IgD-negative memory B cell (primary cell): ENCODE data around the gene KIN. TPM values are rescaled to one million over a fixed set of nuclear protein-coding genes. Genes with fewer than 3 reads are reported as not detected.
A peak's percentile ranks its signal among the peaks of the same experiment; 100 is the strongest.
"Not testable (repeated sequence)": the region's sequence is repeated elsewhere in the genome, so short reads cannot be mapped to it uniquely, and the experiment has no call there.

ENCODE experiments used
- H3K27ac Mint-ChIP-seq, 3 donors: one replicate each; pipeline ENCODE4 v1.8.0; 2020 to 2022; ENCODE audit warnings: mild to moderate bottlenecking in 3 of 3, mixed read lengths in 3 of 3, moderate library complexity in 1 of 3
- H3K27me3 Mint-ChIP-seq: one replicate; pipeline ENCODE4 v1.8.0; 2021; ENCODE audit warnings: mixed read lengths
- H3K36me3 Mint-ChIP-seq: one replicate; pipeline ENCODE4 v1.8.0; 2020; ENCODE audit warnings: mild to moderate bottlenecking, mixed read lengths
- H3K4me1 Mint-ChIP-seq, 3 donors: one replicate each; pipeline ENCODE4 v1.8.0; 2020 to 2022; ENCODE audit warnings: mixed read lengths in 3 of 3, mild to moderate bottlenecking in 1 of 3
- H3K4me3 Mint-ChIP-seq, 4 donors: one replicate each; pipeline ENCODE4 v1.8.0; 2020 to 2022; ENCODE audit warnings: mild to moderate bottlenecking in 4 of 4, mixed read lengths in 4 of 4, moderate library complexity in 3 of 4
- H3K9me3 Mint-ChIP-seq, 3 donors: one replicate each; pipeline ENCODE4 v1.8.0; 2020 to 2021; ENCODE audit warnings: mixed read lengths in 3 of 3, mild to moderate bottlenecking in 1 of 3
- polyA plus RNA-seq: library from polyadenylated mRNA; unstranded; fragments of 300-500 nt; fragmentation: Illumina TruSeq; gene quantifications from one replicate; pipeline ENCODE4 v1.2.3, GENCODE V29; 2021

Gene KIN, protein sequence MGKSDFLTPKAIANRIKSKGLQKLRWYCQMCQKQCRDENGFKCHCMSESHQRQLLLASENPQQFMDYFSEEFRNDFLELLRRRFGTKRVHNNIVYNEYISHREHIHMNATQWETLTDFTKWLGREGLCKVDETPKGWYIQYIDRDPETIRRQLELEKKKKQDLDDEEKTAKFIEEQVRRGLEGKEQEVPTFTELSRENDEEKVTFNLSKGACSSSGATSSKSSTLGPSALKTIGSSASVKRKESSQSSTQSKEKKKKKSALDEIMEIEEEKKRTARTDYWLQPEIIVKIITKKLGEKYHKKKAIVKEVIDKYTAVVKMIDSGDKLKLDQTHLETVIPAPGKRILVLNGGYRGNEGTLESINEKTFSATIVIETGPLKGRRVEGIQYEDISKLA
- polyA plus RNA-seq = 5.6 TPM

DNA sequence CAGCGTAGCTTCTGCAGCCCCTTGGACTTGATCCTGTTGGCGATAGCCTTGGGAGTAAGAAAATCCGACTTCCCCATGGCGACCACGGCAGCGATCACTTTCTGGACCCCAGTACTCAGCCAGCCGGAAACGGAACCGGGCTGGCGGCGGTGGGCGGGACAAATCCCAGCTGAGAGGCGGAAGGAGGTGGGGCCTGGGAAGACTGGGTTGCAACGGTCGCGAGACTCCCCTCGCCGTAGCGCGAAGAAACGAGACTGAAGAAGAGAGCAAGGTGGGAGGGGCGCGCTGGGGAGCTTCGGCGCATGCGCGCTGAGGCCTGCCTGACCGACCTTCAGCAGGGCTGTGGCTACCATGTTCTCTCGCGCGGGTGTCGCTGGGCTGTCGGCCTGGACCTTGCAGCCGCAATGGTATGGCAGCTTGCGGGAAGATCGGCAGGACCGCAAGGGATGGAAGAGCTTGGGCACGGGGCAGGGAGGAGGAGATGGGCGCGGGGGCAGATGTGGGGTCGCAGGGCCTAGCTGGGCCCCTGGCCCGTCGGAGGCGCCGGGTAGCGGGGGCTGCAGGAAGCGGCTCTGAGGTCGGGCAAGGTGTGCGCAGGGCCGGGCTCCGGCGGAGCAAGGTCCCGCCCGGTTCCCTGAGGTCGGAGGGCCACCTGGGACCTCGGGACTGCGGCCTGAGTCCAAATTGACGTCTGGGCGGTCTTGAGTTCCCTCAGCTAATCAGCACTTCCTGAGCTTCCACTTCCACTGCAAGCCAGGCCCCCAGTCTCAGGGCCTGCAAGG lies at the start of gene KIN, which contains the start of gene ATP5F1C:
TSS of gene KIN (minus strand) at position 137 of the 782 bp plus-strand sequence. CDS start at position 77, 60 bp downstream.
TSS of gene ATP5F1C (plus strand) at position 321 of the 782 bp plus-strand sequence. CDS start at position 352, 31 bp downstream.
- Mint-ChIP-seq H3K27ac (no peak within 1 kb of the TSS), H3K4me3 (no peak within 1 kb of the TSS), H3K9me3 (no peaks in the 10 kb centered on the region), H3K4me1 (peaks cover 26 to 45% (median 30%) of the 10 kb centered on the region in 3 donors), H3K27me3 (no peaks in the 10 kb centered on the region), H3K36me3 (peaks cover 6% of the 10 kb centered on the region)

- H3K36me3 Mint-ChIP-seq = peaks cover 18% of the 10 kb centered on the region
- no peak overlapping the region for H3K27ac Mint-ChIP-seq
- no peak overlapping the region for H3K4me3 Mint-ChIP-seq
- H3K27me3 Mint-ChIP-seq = no peaks in the 10 kb centered on the region
- peaks cover 0 to 3% (median 0%) of the 10 kb centered on the region in 3 donors for H3K9me3 Mint-ChIP-seq
- peaks cover 14 to 25% (median 17%) of the 10 kb centered on the region in 3 donors for H3K4me1 Mint-ChIP-seq
These were observed 48.8 kb upstream of the KIN start for GRCh38 chr10:7836571-7836970.

DNA sequence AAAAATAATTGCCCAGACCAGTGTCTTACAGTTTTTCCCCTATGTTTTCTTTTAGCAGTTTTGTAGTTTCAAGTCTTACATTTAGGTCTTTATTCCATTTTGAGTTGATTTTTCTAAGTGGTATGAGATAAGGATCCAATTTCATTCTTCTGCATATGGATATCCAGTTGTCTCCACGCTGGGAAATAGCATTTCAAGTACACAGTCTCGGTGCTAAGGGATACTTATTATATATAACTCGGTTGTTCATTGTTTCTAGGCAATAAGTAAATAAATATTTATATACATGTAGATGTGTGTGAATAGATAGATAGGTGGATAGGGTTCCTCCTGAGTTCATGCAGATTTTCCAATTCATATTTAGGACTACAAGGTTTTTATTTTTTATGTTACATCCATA lies 46.5 kb upstream of the KIN start:
- H3K9me3 Mint-ChIP-seq = no peaks in the 10 kb centered on the region
- H3K4me1 Mint-ChIP-seq = peaks cover 21 to 31% (median 26%) of the 10 kb centered on the region in 3 donors
- H3K4me3 Mint-ChIP-seq = no peak overlapping the region
- H3K27ac Mint-ChIP-seq = no peak overlapping the region
- peaks cover 17% of the 10 kb centered on the region for H3K36me3 Mint-ChIP-seq
- H3K27me3 Mint-ChIP-seq = no peaks in the 10 kb centered on the region

DNA sequence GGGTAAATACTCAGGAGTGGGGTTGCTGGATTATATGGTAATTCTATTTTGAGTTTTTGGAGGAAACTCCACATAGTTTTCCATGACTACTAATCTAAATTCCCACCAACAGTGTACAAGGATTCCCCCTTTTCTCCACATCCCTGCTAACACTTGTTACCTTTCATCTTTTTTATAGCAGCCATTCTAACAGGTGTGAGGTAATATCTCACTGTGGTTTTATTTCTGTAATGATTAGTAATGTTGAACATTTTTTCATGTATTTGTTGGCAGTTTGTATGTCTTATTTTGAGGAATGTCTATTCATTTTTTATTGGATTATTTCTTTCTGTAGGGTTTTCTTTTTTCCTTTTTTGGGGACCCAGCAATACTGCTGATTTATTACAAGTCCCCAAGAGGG lies 45.4 kb upstream of the KIN start:
- peak overlapping the region in 1 of 4 donors; percentile 45 for H3K4me3 Mint-ChIP-seq
- peaks cover 19% of the 10 kb centered on the region for H3K36me3 Mint-ChIP-seq
- peaks cover 25 to 33% (median 26%) of the 10 kb centered on the region in 3 donors for H3K4me1 Mint-ChIP-seq
- H3K27ac Mint-ChIP-seq = no peak overlapping the region
- no peaks in the 10 kb centered on the region for H3K27me3 Mint-ChIP-seq
- H3K9me3 Mint-ChIP-seq = no peaks in the 10 kb centered on the region

- no peaks in the 10 kb centered on the region for H3K27me3 Mint-ChIP-seq
- no peak overlapping the region for H3K27ac Mint-ChIP-seq
- H3K36me3 Mint-ChIP-seq = peaks cover 17% of the 10 kb centered on the region
- no peak overlapping the region for H3K4me3 Mint-ChIP-seq
- no peaks in the 10 kb centered on the region for H3K9me3 Mint-ChIP-seq
- H3K4me1 Mint-ChIP-seq = peaks cover 26 to 37% (median 29%) of the 10 kb centered on the region in 3 donors
These were observed 44.3 kb upstream of the KIN start for GRCh38 chr10:7832060-7832459.

- Mint-ChIP-seq H3K4me3 (peak overlapping the region in 1 of 4 donors; percentile 63), H3K9me3 (no peaks in the 10 kb centered on the region), H3K27ac (no peak overlapping the region), H3K27me3 (no peaks in the 10 kb centered on the region), H3K4me1 (peaks cover 22 to 31% (median 27%) of the 10 kb centered on the region in 3 donors), H3K36me3 (peaks cover 13% of the 10 kb centered on the region)
These were observed 41.6 kb upstream of the KIN start for GRCh38 chr10:7829289-7829834.

GRCh38 chr10:7826971-7827370 lies 39.2 kb upstream of the KIN start:
- Mint-ChIP-seq H3K9me3 (no peaks in the 10 kb centered on the region), H3K36me3 (peaks cover 8% of the 10 kb centered on the region), H3K4me1 (peaks cover 17 to 19% (median 18%) of the 10 kb centered on the region in 3 donors), H3K4me3 (peak overlapping the region in 1 of 4 donors; percentile 54), H3K27ac (no peak overlapping the region), H3K27me3 (no peaks in the 10 kb centered on the region)

DNA sequence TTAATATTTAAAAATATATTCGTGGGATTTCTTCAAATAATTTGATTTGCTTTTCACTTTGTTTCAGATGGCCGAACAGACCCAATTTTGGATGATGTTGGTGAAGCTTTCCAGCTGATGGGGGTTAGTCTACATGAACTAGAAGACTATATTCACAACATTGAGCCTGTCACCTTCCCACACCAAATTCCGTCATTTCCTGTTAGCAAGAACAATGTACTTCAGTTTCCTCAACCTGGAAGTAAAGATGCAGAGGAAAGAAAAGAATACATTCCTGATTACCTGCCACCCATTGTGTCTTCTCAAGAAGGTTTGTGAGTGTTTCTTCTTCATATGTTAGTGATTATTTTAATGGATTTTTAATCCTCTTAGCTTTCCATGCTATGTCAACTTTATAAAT lies 36.5 kb upstream of the KIN start:
- peaks cover 5% of the 10 kb centered on the region for H3K36me3 Mint-ChIP-seq
- peaks cover 14 to 34% (median 27%) of the 10 kb centered on the region in 3 donors for H3K4me1 Mint-ChIP-seq
- H3K9me3 Mint-ChIP-seq = no peaks in the 10 kb centered on the region
- H3K27me3 Mint-ChIP-seq = no peaks in the 10 kb centered on the region
- no peak overlapping the region for H3K27ac Mint-ChIP-seq
- H3K4me3 Mint-ChIP-seq = no peak overlapping the region

DNA sequence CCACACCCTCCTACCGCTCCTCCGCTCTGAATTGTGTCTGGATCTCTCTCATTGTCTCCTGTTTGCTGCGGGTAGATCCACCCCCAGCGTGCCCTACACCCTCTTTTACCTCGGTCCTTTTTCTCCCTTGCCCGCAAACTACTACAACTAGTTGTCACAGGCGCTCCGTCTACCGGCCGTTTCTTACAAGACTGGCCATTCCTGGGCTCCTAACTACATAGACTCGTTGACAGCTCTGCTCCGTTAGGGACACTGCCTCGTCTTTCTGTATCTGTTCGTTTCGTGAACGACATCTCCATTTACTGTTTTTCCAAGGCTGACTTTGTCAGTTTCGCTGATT lies 31.3 kb upstream of the KIN start:
- Mint-ChIP-seq H3K36me3 (no peaks in the 10 kb centered on the region), H3K4me1 (peaks cover 15 to 33% (median 25%) of the 10 kb centered on the region in 3 donors), H3K9me3 (no peaks in the 10 kb centered on the region), H3K27ac (peak overlapping the region; percentile 39 to 88 (median 86)), H3K27me3 (peaks cover 5% of the 10 kb centered on the region), H3K4me3 (peak overlapping the region; percentile 95 to 97 (median 96))

- peak within 1 kb of the TSS; percentile 67 to 88 (median 86) for H3K27ac Mint-ChIP-seq
- H3K4me1 Mint-ChIP-seq = peaks cover 15 to 33% (median 25%) of the 10 kb centered on the region in 3 donors
- peak within 1 kb of the TSS; percentile 95 to 97 (median 96) for H3K4me3 Mint-ChIP-seq
- H3K9me3 Mint-ChIP-seq = no peaks in the 10 kb centered on the region
- peaks cover 5% of the 10 kb centered on the region for H3K27me3 Mint-ChIP-seq
- no peaks in the 10 kb centered on the region for H3K36me3 Mint-ChIP-seq
These were observed 30.7 kb upstream of the KIN start, which contains the start of gene TAF3 for GRCh38 chr10:7818295-7819120. Gene TAF3, plus strand, starts transcription at chr10:7818505. Its CDS starts 205 bp downstream, at chr10:7818710.

GRCh38 chr10:7817984-7818294 lies 30.1 kb upstream of the KIN start:
- H3K27me3 Mint-ChIP-seq = peaks cover 7% of the 10 kb centered on the region
- H3K36me3 Mint-ChIP-seq = no peaks in the 10 kb centered on the region
- peaks cover 15 to 33% (median 25%) of the 10 kb centered on the region in 3 donors for H3K4me1 Mint-ChIP-seq
- no peaks in the 10 kb centered on the region for H3K9me3 Mint-ChIP-seq
- H3K27ac Mint-ChIP-seq = peak overlapping the region; percentile 67 to 88 (median 86)
- peak overlapping the region; percentile 95 to 97 (median 96) for H3K4me3 Mint-ChIP-seq

DNA sequence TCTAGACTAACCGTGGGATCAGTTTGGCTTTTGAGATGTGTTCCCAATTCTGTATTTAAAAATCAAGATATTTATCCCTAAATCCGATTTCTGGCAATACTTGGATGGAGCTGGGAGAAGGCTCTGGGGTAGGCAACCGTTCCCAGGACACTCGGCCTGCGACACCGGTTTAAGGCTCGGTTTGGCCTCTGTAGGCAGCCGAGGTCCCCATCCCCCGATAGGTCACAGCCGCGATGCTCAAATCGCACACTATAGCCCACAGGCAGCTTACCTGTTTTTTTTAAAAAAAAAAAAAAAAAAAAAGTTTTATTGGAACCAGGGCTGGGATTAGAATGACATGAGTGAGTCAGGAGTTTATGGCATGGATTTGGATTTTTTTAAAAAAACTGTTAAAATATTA lies 29.8 kb upstream of the KIN start:
- H3K4me3 Mint-ChIP-seq = peak overlapping the region; percentile 95 to 97 (median 96)
- H3K9me3 Mint-ChIP-seq = no peaks in the 10 kb centered on the region
- peaks cover 15 to 33% (median 25%) of the 10 kb centered on the region in 3 donors for H3K4me1 Mint-ChIP-seq
- no peaks in the 10 kb centered on the region for H3K36me3 Mint-ChIP-seq
- H3K27me3 Mint-ChIP-seq = peaks cover 7% of the 10 kb centered on the region
- H3K27ac Mint-ChIP-seq = peak overlapping the region; percentile 44 to 88 (median 86)

- H3K27ac Mint-ChIP-seq = no peak overlapping the region
- H3K27me3 Mint-ChIP-seq = peaks cover 7% of the 10 kb centered on the region
- peaks cover 0 to 8% (median 8%) of the 10 kb centered on the region in 3 donors for H3K4me1 Mint-ChIP-seq
- no peaks in the 10 kb centered on the region for H3K36me3 Mint-ChIP-seq
- peak overlapping the region in 1 of 4 donors; percentile 38 for H3K4me3 Mint-ChIP-seq
- H3K9me3 Mint-ChIP-seq = no peaks in the 10 kb centered on the region
These were observed 25.7 kb upstream of the KIN start for GRCh38 chr10:7813481-7813880.

DNA sequence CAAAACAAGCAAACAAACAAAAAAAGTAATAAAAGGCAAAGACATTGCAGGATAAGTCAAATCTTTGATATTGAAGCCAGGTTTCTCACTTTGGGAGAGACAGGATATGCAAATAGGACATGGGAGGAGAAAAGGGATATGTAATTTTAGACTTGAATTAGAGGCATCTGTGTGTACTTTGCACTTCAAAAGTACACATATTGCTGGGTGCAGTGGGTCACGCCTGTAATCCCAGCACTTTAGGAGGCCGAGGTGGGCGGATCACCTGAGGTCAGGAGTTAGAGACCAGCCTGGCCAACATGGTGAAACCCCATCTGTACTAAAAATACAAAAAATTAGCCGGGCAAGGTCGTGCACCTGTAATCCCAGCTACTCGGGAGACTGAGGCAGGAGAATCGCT lies 23.9 kb upstream of the KIN start:
- H3K36me3 Mint-ChIP-seq, H3K27ac Mint-ChIP-seq, H3K4me3 Mint-ChIP-seq, H3K4me1 Mint-ChIP-seq, H3K9me3 Mint-ChIP-seq, H3K27me3 Mint-ChIP-seq: not testable (repeated sequence)
